ENCODE measurements around the gene PCDHGA7.
"Not testable (repeated sequence)": the region's sequence is repeated elsewhere in the genome, so short reads cannot be mapped to it uniquely, and the experiment has no call there.

PCDHGA7 gene

GRCh38 chr5:141431286-141431685, 48.7 kb downstream of the PCDHGA7 start:
- DNase-seq: no peak

- not testable (repeated sequence) for DNase-seq
Observed at GRCh38 chr5:141432308-141432707, 49.8 kb downstream of the PCDHGA7 start.

GRCh38 chr5:141432726-141433125, 50.2 kb downstream of the PCDHGA7 start:
- not testable (repeated sequence) for DNase-seq

- no peak for DNase-seq
Observed at GRCh38 chr5:141434006-141434405, 51.5 kb downstream of the PCDHGA7 start.
